ENCODE results near the gene PCBP3.

DNA sequence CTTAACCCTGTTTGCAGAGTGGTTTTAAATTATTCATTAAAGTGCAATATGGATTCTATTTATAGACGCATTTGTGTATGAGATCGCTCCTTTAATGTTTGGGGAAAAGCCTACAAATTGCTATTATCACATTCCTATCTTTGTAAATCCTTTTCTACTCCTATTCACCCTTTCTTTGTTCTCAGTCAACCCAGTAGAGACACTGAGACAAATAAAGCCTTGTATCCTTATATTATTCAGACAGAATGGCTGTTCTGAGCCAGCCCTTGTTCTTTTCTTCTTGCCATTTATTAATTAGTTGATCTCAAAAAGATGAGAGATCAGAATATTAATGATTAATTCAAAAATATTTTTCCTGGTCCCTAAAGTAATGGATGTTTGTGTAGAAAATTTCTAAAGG, 8.4 kb downstream of the PCBP3 start:
- TF ChIP-seq GATA2 (IDR thresholded peaks at IDR 0.05; ENCODE audit: low read depth, low read length) (no peak), GATA3 (IDR thresholded peaks at IDR 0.05; ENCODE audit: low read depth, low read length) (no peak)
